KMS-11 (cell line): ENCODE measurements around the gene UCN2.
"Not testable (repeated sequence)": the region's sequence is repeated elsewhere in the genome, so short reads cannot be mapped to it uniquely, and the experiment has no call there.

Source experiments
- H2AFZ ChIP-seq: fragments of 200-600 bp; sonication (generic); 2 replicates; pipeline ENCODE4 v1.6.1; 2016; ENCODE audit warnings: antibody characterized with exemption, mixed run types, low read depth
- H3K27ac ChIP-seq: fragments of 200-600 bp; sonication (generic); 2 replicates; pipeline ENCODE4 v1.6.1; 2016; ENCODE audit warnings: mild to moderate bottlenecking, mixed run types
- H3K27me3 ChIP-seq: fragments of 200-600 bp; sonication (generic); 2 replicates; pipeline ENCODE4 v1.6.1; 2017; ENCODE audit warnings: mild to moderate bottlenecking, low read depth, mixed run types, moderate library complexity; ENCODE audit not compliant: insufficient read depth
- H3K36me3 ChIP-seq: fragments of 200-600 bp; sonication (generic); 2 replicates; pipeline ENCODE4 v1.6.1; 2017; ENCODE audit warnings: mild to moderate bottlenecking, mixed run types; ENCODE audit not compliant: insufficient read depth
- H3K4me1 ChIP-seq: fragments of 200-600 bp; sonication (generic); 2 replicates; pipeline ENCODE4 v1.6.1; 2016; ENCODE audit warnings: mild to moderate bottlenecking, low read depth, mixed run types; ENCODE audit not compliant: poor library complexity, severe bottlenecking
- H3K4me2 ChIP-seq: fragments of 200-600 bp; sonication (generic); 2 replicates; pipeline ENCODE4 v1.7.0; 2016; ENCODE audit warnings: mild to moderate bottlenecking, mixed run types
- H3K4me3 ChIP-seq: fragments of 200-600 bp; sonication (generic); IDR thresholded peaks from 2 replicates; pipeline ENCODE4 v1.6.1; 2017; ENCODE audit warnings: low read depth, low read length, mixed read lengths; ENCODE audit not compliant: insufficient read depth
- H3K79me2 ChIP-seq: fragments of 200-600 bp; sonication (generic); 2 replicates; pipeline ENCODE4 v1.6.1; 2016; ENCODE audit warnings: low read depth, mixed run types; ENCODE audit not compliant: insufficient read depth
- H3K9ac ChIP-seq: fragments of 200-600 bp; sonication (generic); 2 replicates; pipeline ENCODE4 v1.6.1; 2016; ENCODE audit warnings: mild to moderate bottlenecking, mixed run types
- H4K20me1 ChIP-seq: fragments of 200-600 bp; sonication (generic); 2 replicates; pipeline ENCODE4 v1.6.1; 2016; ENCODE audit warnings: mild to moderate bottlenecking, mixed run types; ENCODE audit not compliant: insufficient read depth
- TF ChIP-seq, protein P1 (sequence below): fragments of 200-600 bp; sonication (generic); conservative IDR thresholded peaks from 2 replicates; pipeline ENCODE4 v1.6.1; 2017; ENCODE audit warnings: low read depth, mild to moderate bottlenecking, antibody characterized with exemption, low read length, moderate library complexity, mixed read lengths

UCN2 gene

GRCh38 chr3:48552111-48552951 lies 11.2 kb downstream of the UCN2 start:
- H3K4me3 ChIP-seq: no peak overlapping the region
- H3K4me2 ChIP-seq: no peak overlapping the region
- H3K36me3 ChIP-seq: no peaks in the 10 kb centered on the region
- no peaks in the 10 kb centered on the region for H3K27me3 ChIP-seq
- no peaks in the 10 kb centered on the region for H3K4me1 ChIP-seq
- no peaks in the 10 kb centered on the region for H4K20me1 ChIP-seq
- TF ChIP-seq, protein P1, sequence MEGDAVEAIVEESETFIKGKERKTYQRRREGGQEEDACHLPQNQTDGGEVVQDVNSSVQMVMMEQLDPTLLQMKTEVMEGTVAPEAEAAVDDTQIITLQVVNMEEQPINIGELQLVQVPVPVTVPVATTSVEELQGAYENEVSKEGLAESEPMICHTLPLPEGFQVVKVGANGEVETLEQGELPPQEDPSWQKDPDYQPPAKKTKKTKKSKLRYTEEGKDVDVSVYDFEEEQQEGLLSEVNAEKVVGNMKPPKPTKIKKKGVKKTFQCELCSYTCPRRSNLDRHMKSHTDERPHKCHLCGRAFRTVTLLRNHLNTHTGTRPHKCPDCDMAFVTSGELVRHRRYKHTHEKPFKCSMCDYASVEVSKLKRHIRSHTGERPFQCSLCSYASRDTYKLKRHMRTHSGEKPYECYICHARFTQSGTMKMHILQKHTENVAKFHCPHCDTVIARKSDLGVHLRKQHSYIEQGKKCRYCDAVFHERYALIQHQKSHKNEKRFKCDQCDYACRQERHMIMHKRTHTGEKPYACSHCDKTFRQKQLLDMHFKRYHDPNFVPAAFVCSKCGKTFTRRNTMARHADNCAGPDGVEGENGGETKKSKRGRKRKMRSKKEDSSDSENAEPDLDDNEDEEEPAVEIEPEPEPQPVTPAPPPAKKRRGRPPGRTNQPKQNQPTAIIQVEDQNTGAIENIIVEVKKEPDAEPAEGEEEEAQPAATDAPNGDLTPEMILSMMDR: no peak
- H3K27ac ChIP-seq: no peak overlapping the region
- no peak overlapping the region for H2AFZ ChIP-seq
- H3K79me2 ChIP-seq: no peaks in the 10 kb centered on the region
- no peak overlapping the region for H3K9ac ChIP-seq

- not testable (repeated sequence) for H3K4me1 ChIP-seq
Observed at GRCh38 chr3:48551651-48552050, 11.9 kb downstream of the UCN2 start.

GRCh38 chr3:48548729-48549705 lies 14.6 kb downstream of the UCN2 start:
- H3K4me1 ChIP-seq: no peaks in the 10 kb centered on the region
- TF ChIP-seq, protein P1: peak; percentile 87
- no peak overlapping the region for H3K4me2 ChIP-seq
- no peak overlapping the region for H3K4me3 ChIP-seq
- no peaks in the 10 kb centered on the region for H3K36me3 ChIP-seq
- no peak overlapping the region for H2AFZ ChIP-seq
- H3K27ac ChIP-seq: no peak overlapping the region
- H3K9ac ChIP-seq: no peak overlapping the region
- H4K20me1 ChIP-seq: no peaks in the 10 kb centered on the region
- H3K79me2 ChIP-seq: no peaks in the 10 kb centered on the region
- H3K27me3 ChIP-seq: no peaks in the 10 kb centered on the region

More at GRCh38 chr3:48551651-48552050, 11.9 kb downstream of the UCN2 start:
- not testable (repeated sequence) for H3K4me3 ChIP-seq, H3K27ac ChIP-seq, H3K9ac ChIP-seq, H2AFZ ChIP-seq, H4K20me1 ChIP-seq, H3K79me2 ChIP-seq, H3K27me3 ChIP-seq, H3K36me3 ChIP-seq, H3K4me2 ChIP-seq

DNA sequence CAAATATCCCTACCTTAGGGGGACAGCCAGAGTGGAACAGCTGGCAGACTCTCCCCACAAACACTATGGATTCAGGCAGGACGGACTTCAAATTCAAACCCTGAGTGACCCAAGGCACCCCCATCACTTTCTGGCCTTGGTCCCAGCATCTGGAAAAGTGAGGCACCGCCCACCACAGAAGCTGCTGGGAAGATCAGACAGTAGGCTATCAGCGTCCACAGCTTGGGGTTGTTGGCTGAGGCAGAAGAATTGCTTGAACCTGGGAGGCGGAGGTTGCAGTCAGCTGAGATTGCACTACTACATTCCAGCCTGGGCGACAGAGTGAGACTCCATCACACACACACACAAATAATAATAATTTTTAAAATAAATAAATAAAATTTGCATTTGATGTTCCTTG lies 15.5 kb downstream of the UCN2 start:
- no peaks in the 10 kb centered on the region for H3K4me1 ChIP-seq
- no peak overlapping the region for H3K27ac ChIP-seq
- H3K36me3 ChIP-seq: no peaks in the 10 kb centered on the region
- no peaks in the 10 kb centered on the region for H3K79me2 ChIP-seq
- H4K20me1 ChIP-seq: no peaks in the 10 kb centered on the region
- H2AFZ ChIP-seq: no peak overlapping the region
- no peak overlapping the region for H3K4me2 ChIP-seq
- H3K4me3 ChIP-seq: no peak overlapping the region
- no peaks in the 10 kb centered on the region for H3K27me3 ChIP-seq
- no peak overlapping the region for H3K9ac ChIP-seq
- TF ChIP-seq, protein P1: no peak
